ENCODE data around the gene RHBDL1. TPM values are rescaled to one million over a fixed set of nuclear protein-coding genes. Genes with fewer than 3 reads are reported as not detected.

Gene RHBDL1
- total and polyA plus RNA-seq, 2 of the 8 experiments (the other 6 are each of a cell fraction or from before 2014, with no cell fraction given), result 4.0 to 8.1 TPM

- TF ChIP-seq CHD7 (IDR thresholded peaks at IDR 0.05; ENCODE audit: insufficient replicate concordance, low read length) (no peak), SP1 (IDR thresholded peaks at IDR 0.05; ENCODE audit: low read depth, low read length) (0 out of 2 replicates have a peak, but pooled peaks have one; percentile 39), EZH2 (IDR thresholded peaks at IDR 0.05; ENCODE audit: low read depth, low read length, severe bottlenecking) (no peak), KDM4A (IDR thresholded peaks at IDR 0.05; ENCODE audit: low read depth, low read length, severe bottlenecking) (peak; percentile 16), MAX (IDR thresholded peaks at IDR 0.05) (0 out of 2 replicates have a peak, but pooled peaks have one; percentile 16)
Measured at GRCh38 chr16:714558-715476, 39.3 kb downstream of the RHBDL1 start, which contains the start of gene METRN (continued).
